HG02571 (cell line): ENCODE measurements around the gene MGAM2.
"Not testable (repeated sequence)": the region's sequence is repeated elsewhere in the genome, so short reads cannot be mapped to it uniquely, and the experiment has no call there.

Source experiments
- ATAC-seq: cut with Tn5 transposase; IDR thresholded peaks from one replicate; pipeline ENCODE4 v1.9.1; 2021; ENCODE audit warnings: mild to moderate bottlenecking, moderate library complexity; ENCODE audit not compliant: unreplicated experiment

MGAM2 gene

GRCh38 chr7:142111499-142111898 lies at the start of gene MGAM2:
TSS of gene MGAM2 (plus strand) at chr7:142111718. CDS start at chr7:142116874, 5,156 bp downstream.
- ATAC-seq = no peak

DNA sequence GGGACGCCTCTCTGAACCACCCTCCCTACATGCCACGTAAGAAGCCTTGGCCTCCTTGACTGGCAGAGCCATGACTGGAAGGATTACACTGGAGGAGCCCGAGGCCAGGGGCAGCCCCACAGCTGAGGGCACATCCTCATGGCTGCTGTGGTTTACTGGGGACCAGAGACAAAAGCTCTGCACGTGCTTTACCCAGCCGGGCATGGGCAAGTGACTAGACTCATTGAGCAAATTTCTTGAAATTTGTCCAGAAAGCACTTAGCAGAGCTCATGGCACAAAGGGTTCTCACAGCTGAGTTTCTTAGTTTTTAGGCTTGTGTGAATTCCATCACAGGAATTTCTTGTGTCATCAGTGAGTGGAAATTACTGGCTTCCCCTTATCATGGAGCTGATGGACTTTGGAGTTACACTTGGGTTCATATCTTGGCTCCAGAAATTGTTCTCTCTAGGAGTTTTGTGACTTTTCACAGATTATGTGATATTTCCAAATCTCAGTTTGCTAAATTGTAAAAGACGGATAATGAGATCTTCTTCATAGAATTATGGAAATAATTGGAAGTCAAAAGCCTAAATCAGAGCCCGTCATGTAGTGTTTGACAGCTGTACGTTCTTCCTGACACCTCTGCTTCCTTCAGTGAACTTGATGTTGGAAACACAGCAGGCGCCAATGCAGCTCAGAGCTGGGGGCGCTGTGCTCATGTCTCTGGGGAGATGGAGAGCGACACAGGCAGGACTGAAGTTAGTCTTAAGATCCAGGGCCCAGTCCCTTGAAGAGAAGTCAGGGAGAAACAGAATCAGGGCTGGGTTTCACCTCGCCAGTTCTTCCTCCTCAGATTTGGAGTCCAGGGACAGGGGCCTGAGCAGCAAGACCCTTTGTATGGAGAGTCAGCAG lies 47.7 kb upstream of the MGAM2 start:
- no peak for ATAC-seq

DNA sequence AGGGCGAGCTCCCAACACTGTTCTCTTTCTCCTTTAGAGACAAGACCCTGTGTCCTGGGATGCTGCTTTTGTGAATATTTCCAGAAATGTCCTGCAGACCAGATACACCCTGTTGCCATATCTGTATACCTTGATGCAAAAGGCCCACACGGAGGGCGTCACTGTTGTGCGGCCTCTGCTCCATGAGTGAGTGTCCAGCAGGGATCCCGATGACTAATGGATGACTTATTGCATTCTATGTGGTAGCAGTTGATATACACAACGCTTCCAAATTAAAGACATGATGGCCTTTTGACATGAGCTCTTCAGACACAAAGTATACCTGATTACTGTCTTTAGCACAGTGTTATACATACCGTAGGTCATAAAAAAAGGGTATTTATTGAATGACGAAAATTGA lies 45.0 kb upstream of the MGAM2 start:
- ATAC-seq = no peak

GRCh38 chr7:142077762-142078161 lies 33.8 kb upstream of the MGAM2 start:
- no peak for ATAC-seq

DNA sequence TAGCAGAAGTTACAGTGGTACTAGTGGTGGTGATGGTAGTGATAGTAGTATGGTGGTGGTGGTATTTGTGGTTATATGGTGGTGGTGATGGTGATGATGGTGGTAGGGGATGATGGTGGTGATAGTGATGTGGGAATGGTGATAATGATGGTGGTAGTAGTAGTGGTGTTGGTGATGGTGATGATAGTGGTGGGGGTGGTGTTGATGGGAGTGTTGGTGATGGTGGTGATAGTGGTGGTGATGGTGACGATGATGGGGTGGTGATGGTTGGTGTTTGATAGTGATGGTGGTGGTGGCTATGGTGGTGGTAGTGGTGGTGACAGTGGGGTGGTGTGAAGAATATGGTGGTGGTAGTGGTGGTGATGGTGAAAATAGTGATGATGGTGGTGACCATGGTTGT lies 27.9 kb upstream of the MGAM2 start:
- no peak for ATAC-seq

GRCh38 chr7:142085428-142085827 lies 26.1 kb upstream of the MGAM2 start:
- ATAC-seq = no peak

GRCh38 chr7:142088022-142088714 lies 23.4 kb upstream of the MGAM2 start:
- no peak for ATAC-seq

DNA sequence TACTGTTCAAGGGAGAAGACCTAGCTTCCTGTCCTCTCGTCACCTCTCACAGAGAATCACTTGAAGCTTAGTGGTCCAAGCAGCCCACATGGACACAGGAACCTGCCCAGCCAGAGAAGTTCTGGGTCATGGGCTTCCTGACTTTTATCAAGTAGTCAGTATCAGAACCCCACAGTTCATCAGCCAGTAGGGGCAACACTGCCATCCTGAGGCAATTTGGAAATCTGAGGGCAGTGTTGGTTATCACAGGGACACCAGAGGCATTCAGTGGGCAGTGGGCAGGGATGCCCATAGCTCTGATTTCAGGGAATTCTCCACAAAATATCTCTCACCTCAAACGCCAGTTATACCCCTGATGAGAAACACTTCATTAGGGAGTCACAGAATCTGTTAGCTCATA lies 22.5 kb upstream of the MGAM2 start:
- ATAC-seq = no peak

- ATAC-seq = no peak
Observed at GRCh38 chr7:142091961-142092360, 19.6 kb upstream of the MGAM2 start.

DNA sequence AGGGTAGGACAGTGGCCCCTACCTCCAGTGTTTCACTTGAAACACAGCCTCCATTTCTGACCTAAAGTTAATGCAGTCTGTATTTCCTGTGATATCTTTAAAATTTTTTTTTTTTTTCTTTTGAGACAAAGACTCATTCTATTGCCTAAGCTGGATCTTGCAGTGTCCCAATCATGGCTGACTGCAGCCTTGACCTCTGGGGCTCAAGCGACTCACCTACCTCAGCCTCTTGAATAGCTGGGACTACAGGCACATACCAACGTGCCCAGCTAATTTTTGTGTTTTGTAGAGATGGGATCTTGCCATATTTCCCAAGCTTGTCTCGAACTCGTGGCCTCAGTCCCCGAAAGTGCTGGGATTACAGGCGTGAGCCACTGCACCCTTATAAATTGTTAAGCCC lies 16.7 kb upstream of the MGAM2 start:
- ATAC-seq = no peak

DNA sequence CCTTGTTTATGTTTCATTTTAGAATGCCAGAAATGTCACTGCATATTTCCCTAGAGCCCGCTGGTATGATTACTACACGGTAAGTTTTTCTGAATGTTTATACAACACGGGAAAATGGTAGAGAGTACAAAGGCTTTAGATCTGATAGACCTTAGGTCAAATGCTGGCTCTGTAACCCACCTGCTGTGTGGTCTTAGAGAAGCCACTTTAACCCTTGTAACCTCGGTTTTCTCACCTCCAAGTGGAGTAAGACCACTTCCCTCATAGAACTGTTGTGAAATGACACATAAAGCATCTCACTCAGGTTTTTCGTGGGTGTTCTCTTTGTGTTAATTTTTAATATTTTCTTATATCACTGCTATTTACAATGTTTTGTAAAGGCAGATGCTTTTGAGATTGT lies 13.9 kb upstream of the MGAM2 start:
- ATAC-seq = no peak

DNA sequence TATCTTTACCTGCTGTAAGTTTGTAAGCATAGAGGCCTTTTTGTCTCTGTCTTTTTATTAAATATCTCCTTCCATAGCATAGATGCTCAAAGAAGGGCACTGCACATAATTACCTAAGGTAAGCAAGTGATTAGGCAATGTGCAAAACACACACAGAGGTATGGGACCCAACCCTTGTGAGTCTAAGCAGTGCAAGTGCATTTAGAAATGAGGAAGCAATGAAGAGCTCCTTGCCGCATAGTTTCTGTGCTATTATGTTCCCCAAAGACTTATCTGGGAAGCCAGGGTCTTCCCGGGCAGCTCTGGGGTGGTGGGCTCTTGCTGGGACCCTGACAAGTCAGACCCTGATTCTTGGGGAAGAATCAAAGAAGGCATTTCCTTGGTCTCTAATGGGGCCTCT lies 13.5 kb upstream of the MGAM2 start:
- no peak for ATAC-seq

- not testable (repeated sequence) for ATAC-seq
Observed at GRCh38 chr7:142099347-142099746, 12.2 kb upstream of the MGAM2 start.

GRCh38 chr7:142100634-142101033 lies 10.9 kb upstream of the MGAM2 start:
- ATAC-seq = no peak

- not testable (repeated sequence) for ATAC-seq
Observed at GRCh38 chr7:142101794-142102193, 9.7 kb upstream of the MGAM2 start.

DNA sequence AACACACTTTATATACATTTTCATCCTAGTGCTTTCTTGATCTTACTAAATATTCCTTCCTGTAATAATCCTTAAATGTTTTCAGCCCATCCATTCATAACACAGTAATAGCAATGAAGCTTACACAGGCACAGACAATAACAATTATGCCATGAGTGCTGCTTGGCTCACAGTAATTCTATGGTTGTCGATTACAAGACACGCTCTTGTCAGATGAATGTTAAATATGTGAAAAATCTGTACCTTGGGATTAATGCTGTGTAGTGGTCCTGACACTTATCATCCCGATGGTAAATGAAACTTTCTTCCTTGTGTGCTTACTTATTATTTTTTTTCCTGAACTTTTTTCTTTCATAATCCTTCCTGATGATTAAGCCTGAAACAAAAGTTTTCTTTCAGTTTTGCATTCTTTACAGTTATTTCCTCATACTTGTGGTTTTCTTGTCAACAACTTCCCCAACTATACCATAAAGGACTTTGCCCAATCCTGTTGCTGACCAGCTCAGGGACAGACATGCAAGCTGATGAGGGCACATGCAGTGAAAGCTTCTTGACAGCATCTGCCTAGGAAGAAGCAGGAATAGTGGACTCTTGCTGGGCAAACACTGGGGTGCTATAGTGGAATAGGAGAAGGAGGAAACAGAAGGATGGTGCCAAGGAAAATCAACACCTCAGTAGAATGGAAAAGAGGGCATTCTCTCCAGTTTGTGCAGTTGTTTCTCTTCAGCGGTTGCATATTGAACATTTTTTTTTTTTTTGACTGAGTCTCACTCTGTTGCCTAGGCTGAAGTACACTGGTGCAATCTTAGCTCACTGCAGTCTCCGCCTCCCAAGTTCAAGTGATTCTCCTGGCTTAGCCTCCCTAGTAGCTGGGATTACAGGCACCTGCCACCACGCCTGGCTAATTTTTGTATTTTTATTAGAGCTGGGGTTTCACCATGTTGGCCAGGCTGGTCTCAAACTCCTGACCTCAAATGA lies 6.7 kb upstream of the MGAM2 start:
- ATAC-seq = no peak

DNA sequence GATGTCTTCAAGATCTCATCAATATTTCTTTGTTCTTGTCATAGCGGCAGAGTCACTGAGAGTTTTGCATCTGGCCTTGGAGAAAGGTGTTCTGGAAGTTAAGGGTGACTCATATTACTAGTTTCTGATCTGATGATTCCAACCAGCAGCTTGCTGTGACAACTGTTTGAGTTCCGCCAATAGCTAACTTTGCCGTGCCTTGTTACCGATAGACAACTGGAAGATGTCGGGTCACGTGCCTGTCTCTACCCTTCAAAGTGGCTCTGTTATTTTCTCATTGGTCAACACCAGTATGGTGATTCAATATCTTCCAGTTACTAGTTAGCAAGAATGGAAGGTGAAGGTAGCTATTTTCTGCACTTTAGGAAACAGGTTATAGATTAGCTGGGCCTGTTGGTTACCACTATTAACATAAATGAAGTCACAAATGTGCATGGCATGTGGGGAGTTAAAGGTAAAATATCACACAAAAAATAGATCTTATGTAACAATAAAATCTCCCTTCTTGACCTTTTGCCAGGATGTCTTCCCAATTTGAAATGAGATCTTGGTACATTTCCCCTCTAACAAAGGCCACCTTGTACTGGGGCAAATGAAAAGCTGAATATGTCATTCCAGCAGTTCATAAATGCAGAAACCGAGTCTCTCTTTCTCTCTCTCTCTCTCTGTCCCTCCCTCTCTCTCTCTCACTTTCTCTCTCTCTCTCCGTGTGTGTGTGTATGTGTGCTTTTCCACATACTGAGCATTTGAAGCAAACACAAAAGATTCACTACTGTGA lies 2.6 kb upstream of the MGAM2 start:
- ATAC-seq = no peak

DNA sequence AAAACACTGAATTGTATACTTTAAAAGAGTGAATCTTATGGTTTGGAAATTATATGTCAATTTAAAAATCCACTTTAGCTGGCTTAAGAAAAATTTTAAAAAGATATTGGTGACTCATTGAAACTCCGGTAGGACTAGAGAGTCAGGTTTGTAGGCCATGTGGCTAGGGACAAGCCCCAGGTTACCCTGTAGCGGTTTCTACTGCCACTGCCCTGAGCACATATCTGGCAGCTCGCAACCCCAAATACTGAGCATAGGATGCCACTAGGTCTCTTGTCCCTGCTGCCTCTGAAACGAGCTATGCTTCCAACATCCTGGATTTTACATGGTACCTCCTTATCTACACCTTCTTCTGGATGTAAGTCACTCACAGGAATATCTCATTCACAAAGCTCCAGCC lies 1.4 kb upstream of the MGAM2 start:
- ATAC-seq = no peak

- ATAC-seq = no peak
Observed at GRCh38 chr7:142110638-142111037, 880 bp upstream of the MGAM2 start.

DNA sequence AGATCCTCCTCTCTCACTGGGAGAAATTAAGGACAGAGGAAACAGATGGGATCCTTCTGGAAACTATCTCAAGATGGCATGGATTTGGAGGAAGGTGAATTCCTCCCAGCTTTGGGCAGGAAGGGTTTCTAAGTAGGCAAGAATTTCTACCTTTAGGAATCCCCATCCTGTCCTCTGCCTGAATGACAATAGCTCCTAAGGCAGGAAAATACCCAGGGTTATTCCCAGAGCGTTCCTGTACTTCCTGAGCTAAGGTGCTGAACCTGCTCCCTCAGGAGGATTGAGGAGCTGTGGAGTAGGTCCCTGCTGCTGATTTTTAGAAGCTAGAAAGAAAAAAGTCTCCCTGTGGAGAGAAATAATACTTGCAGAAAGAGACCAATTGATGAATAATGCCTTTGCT lies 568 bp downstream of the MGAM2 start:
- ATAC-seq = no peak
